T-helper 22 cell (primary cell): ENCODE data around the gene CMIP.

ENCODE experiments used
- DNase-seq: peaks from one replicate; pipeline ENCODE4 v3.0.0-alpha.2; 2020; ENCODE audit warnings: low read depth

Gene CMIP

DNA sequence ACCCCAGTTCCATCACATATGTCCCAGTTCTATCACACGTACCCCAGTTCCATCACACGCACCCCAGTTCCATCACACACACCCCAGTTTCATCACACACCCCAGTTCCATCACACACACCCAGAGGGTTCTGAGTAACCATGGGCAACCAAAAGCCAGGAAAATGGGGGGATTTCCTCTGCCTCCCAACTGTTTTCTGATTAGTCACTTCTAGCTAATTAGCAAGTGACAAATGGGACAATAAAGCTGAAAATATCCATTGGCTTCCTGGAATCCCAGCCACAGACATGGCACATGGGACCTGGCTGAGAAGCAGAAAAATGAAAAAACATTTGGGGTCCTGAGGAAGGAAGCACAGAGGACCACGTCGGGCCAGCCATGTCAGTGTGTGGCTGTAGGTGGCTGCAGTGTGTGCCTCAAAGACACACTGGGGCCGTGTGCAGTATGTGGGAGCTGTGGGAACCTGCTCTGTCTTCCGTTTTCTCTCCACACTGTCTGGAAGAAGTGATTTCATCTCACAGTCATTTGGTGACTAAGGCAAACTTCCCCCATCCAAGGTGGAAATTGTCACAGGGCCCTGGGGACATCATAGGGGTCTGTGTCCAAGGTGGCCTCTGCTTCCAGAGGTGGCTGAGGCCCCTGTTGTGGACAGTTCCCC lies 106.7 kb downstream of the CMIP start:
- no peak for DNase-seq

DNA sequence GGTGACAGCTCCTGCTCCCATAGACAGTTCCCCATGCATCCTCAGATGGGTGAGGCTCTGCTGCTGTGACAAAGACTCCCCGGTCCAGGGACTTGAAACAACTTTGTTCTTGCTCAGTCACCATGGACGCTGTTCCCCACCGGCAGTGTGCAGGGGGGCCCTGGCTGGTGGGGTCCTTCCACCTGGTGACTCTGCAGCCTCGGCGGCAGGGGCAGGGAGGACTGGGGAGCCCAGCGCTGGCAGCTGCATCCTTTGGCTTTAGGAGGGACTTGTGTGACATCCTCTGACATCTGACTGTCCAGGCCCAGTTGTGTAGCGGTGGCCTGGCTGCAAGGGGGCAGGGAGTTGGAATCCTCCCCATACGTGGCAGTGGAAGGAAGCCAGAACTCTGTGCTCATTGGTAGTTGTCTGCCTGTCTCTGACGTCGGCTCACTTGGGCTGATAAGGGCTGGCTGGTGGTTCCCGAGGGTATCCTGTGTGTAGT lies 107.3 kb downstream of the CMIP start:
- no peak for DNase-seq

DNA sequence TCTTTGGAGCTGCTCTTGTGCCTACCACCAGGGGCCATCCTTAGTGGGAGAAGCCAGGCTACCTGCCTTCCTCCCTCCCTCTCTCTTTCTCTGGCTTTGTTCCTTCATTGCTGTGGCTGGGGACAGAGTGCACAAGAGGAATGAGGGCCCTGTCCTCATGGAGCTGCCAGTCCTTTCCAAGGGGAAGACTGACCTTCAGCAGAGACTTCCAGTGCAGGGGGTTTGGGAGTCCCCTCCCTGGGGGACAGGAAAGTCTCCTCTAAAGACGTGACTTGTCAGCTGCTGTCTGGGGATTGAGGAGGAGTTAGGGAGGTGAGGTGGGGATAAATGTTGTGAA lies 108.1 kb downstream of the CMIP start:
- DNase-seq: no peak

DNA sequence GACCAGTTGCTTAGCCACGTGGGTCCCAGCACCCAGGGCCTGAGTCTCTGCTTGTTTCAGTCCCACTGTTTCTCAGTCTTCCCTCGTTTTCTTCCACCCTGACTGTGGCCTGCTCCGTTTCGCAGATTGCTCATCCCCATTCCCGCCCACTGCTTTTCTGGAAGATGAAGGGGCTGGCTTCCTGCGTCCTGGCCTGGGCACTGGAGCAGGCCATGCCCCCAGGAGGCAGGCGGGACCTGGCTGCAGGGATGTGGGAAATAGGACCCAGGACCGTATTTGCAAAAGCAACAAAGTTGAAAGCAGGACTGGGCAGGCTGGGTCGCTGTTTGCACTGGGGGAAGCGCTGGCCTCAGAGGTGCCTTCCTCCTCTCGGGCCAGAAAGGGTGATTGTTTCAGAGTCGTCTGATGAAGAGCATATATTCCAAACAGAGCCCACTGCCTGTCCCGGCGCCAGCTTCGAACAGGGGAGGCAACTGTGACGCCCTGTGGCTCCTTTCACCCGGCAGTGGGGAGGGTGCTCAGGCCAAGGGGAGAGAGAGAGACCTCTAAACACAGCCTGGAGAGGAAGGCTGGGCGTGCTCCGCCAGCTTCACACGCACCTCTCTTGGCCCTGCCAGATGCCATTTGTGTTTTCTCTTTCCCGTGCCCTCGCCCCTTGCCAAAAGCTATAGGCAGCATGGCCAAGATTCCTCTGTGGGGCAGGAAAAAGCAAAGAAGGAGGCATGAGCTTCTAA lies 108.6 kb downstream of the CMIP start:
- no peak for DNase-seq

DNA sequence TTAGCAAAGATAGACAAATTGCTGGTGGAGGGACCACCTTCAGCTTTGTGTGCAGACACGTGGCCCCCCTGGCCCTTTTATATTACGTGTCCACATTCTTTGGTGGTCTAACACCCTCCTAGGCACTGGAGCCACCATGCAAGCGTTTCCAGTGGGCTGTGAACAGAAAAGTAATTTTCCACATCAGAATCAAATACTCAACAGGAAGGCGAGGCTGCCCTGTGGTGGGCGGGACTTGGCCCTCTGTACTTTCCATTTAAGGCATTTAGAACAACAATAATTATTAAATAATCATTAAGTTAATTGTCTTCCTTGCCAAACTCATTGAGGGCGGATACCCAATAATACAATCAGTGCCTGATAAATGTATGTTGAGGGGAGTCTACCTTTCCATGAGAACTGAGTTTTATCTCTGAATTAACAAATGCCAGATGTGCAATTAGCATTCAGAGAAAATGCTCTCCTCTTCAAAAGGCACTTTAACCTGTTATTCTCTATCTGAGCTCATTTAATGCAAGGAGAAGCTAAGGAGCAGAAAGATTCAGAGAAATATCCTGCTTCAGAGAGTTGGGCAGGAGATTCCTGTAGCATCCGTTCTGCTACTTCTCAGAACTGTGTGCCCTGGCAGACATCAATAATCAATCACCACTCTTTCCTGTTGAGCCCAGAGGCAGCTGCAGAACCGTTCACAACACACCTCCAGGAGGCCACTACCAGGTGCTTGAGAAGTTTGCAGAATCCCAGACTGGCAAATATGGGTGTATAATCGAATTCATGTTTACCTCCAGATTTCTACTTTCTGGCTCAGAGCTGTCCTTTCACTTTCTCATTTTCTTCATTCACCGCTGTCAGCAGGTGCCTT lies 109.4 kb downstream of the CMIP start:
- DNase-seq: no peak

DNA sequence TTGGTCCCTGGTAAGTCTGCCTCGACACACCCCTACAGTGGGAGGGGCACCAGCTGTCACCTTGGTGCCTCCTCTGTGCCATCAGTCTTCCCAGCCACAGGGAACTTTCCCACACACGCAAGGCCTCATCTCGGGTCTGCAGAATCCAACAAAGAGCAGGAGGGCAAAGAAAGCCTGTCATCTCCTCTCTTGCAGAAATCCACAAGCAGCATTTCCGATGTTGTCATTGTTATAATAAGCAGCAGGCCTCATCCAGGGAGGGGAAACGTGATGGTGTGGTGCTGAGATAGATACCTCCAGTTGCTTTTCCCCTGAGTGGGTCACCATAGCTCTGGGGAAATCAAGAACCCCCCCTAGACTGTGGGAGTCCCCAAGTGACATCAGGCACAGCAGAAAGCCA lies 110.4 kb downstream of the CMIP start:
- no peak for DNase-seq

DNA sequence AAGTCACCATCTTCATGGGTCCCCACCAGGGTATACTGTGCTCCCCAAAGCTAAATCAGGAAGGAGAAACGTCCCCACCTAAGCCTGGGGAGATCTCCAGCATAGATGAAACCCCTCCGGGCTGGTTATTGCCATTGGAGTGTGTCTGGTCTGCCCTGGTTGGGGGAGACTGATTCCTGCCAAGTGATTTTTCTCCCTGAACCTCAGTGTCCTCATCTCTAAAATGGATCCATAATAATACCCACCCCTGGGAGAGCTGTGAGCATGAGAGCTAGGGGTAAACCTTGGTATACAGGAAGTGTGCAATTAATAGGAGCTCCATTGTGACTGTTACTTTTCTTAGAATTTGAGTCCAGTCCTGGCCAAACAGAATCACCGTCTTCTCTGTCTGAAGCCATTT lies 111.1 kb downstream of the CMIP start:
- no peak for DNase-seq

DNA sequence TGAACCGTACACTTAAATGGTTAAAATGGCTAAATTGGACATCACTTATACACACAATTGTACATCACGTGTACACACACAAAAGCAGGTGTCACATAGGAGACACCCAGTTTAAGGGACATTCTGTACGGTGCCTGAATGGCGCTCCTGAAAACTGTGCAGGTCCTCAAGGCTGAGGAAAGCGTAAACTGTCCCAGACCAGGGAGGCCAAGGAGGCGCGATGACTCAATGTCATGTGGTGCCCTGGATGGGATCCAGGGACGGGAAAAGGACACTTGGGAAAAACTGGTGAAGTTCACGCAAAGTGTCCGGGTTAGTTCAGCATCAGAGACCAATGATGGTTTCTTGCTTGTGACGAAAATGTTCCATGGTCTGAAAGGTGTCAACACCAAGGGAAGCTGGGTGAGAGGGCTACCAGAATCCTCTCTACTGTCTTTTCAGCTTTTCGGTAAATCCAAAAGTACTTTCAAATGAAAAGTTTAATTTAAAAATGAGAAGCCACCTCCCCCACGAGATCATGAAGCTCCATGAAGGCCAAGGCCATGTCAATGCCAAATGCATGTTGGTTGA lies 112.2 kb downstream of the CMIP start:
- no peak for DNase-seq

DNA sequence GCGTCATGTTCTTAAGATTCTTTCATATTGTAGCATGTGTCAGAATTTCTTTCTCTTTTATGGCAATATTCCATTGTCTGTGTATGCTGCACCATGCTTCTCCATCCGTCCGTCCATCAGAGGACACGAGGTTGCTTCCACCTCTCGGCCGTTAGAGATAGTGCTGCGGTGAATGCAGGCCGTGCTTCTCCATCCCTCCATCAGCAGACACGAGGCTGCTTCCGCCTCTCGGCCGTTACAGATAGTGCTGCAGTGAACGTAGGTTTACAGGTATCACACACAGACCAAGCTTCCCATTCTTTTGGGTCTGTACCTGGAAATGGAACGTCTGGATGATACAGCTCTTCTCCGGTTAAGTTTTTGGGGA lies 113.5 kb downstream of the CMIP start:
- DNase-seq: no peak

DNA sequence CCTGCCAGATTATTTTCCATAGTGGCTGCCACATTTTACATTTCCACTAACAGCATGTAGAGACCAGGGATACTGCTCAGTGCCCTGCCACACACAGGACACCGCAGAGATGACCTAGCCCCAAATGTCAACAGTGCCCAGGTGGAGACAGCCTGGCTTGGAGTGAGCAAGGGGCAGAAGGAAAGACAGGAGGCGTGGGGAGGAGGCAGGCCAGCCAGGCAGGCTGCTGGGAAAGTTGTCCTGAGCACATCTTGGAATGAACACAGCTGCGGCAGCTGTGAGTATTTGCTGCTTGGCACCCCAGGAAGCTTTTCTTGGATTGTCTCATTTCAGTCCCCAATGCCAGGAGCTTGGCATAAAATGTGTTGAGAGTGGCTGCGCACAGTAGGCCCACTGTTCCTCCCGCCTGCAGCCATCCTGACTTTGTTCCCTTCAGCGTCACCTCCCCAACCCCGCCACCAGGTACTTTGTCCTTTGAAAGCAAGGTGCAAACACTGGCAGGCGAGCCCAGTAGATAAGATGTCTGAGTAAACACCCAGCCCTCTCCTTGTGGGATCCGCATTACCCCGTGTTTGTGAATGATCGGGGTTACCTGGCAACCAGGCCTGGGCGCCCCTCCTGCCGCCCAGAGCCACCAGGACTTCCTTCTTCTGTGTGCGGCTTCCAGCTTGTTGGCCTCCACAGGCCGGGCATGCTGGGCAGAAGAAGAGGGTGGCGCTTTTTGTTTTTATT lies 114.0 kb downstream of the CMIP start:
- no peak for DNase-seq

DNA sequence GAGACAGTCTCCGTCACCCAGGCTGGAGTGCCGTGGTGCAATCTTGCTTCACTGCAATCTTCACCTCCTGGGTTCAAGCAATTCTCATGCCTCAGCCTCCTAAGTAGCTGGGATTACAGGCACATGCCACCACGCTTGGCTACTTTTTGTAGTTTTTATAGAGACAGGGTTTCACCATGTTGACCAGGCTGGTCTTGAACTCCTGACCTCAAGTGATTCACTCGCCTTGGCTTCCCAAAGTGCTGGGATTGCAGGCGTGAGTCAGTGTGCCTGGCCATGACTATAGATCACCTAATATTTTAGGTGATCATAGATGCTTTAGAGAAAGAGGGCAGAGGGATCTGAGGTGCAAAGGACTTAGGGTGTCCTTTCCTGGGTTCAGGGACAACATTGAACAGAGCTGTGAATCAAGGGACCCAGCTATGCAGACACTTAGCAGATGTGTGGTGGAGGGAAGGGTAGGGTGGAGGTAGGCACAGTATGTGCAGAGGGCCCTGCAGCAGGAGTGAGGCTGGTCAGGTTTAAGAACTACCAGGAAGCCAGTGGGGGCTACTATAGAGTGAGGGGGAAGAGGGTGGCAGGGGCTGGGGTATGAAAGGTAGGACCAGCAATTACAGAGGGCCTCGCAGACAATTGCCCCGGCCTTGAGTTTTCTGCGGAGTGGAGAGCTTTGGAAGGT lies 116.5 kb downstream of the CMIP start:
- DNase-seq: no peak

DNA sequence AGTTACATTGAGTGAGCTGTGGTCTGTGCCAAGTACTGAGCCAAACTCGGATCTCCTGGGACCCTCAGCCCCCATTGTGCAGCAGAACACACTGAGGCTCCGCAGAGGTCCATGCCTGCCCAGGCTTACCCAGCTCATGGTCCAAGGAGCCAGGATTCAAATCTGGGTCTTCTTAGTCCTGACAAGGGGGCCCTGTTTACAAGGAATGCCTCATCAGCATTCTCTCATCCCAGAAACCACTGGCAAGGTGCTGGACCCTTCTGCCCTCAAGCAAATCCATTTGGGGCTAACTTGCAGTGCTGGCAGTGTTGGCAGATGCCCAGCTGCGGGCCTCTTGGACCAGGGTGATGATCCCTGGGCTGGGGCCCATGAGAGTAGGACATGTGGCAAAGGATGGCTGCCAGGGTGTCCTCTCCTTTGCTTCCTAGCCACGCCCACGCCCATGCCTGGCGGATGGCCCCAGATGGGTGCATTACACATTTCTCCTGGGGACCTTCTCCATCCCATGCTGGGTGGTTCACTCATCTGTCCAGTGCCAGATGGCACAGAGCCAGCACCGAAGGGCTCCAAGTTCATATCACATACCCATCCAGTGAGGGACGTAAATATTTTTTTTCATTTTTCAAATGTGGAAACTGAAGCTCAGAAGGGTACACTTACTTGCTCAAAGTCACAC lies 117.7 kb downstream of the CMIP start:
- no peak for DNase-seq

DNA sequence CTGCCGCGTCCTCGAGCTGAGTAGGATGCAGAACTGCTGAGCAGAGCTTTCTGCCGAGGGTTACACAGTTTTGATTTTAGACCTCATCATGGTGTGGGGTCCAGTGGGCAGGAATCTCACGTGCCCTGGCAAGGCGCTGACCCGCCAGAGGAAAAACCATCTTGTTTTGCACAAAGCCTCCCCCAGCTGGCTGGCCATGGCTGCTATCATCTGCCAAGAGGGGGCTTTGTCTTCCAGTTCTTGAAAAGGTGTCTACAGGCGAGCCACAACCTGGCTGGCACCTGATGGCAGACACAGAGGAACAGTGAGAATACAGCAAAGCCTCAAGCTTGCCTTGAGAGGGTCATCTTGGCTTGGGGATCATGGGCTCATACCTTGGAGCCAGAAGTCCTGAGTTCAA lies 118.3 kb downstream of the CMIP start:
- DNase-seq: no peak

DNA sequence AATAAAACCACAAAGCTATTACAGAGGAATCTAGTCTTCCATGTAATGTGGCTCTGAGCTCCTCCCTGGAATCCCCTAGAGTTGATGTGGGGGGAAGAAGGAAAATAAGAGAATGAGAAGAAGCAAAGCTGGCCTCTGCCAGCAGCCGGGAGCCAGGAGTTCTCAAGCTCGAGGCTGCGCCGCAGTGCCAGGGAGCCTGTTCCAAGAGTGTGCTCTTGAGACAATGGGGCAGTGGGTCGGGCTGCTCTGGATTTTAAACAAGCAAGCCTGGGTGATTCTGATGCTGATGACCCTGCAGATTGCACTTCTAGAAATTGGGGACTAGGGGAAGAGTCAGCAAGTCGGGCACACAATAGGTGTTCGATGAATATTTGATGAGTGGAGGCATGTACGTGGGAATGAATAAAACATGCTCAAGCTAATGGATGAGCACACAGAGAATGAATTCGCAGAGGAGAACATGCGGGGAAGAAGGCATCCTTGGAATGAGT lies 119.9 kb downstream of the CMIP start:
- DNase-seq: no peak

DNA sequence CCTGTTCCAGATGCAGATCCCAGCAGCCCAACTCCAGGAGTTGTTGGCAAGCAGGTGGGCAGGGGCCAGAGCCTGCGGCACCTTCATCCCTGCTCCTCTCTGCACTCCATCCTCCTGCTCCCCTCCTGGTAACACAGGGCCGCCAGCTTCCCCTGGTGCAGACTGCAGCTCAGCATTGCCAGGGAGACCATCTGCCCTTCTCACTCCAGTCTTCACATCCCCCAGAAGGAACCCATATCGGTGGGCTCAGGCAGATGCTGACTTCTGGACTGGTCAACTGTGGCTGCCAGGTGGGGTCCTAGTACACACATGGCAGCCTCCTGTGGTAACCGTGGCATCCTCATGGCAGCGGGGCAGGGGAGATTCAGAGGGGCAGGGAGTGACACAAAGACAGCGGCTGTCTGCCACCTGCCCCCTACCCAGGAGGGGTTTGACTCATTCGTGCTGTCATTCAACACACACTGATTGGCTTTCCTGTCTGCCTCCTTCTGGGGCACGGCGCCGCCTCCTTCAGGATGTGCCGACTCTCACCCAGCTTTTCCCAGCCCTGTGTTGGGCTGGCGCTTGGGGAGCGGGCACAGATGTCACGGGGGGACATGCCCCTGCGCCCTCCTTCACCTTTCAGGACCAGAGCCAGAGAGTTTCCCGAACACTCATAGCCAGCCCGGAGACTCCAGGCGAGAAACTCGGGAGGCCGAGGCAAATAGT lies 120.9 kb downstream of the CMIP start:
- DNase-seq: no peak

DNA sequence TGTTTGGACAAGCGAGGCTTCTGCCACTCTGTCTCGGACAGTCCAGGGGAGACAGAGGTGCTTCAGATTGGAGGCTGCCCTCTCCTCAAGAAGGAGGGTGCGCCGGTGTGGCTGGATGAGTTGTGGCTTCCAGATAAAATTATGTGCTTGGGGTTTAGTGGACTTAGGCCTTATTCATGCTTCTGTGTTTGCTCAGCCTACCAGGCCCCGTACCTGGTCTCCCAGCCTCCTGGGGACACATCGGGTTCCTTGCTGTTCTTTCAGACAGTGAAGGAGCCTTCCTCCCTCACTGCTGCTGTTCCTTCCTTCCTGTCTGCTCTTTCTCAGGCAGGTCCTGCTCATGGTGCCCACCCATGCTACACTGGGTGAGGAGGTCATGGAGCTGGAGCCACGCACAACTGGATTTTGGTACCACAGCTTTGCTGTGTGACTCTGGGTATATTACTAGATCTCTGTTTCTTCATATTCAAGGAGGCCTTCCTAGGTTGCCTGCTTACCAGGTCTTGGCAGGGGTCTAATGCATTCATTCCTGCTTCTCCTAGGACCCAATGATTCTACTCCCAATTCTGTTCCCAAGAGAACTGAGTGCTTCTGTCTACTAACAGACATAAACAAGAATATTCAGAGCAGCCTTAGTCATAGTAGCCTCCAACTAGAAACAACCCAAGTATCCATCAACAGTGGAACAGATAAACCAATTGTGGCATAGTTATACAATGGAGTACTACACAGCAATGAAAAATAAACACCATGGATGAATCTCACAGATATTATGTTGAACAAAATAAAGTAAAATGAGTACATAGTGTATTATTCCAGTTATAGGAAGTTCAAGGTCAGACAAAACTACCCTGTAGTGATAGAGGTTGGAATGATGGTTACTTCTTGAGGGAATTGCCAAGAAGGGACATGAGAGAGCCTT lies 121.7 kb downstream of the CMIP start:
- DNase-seq: no peak

DNA sequence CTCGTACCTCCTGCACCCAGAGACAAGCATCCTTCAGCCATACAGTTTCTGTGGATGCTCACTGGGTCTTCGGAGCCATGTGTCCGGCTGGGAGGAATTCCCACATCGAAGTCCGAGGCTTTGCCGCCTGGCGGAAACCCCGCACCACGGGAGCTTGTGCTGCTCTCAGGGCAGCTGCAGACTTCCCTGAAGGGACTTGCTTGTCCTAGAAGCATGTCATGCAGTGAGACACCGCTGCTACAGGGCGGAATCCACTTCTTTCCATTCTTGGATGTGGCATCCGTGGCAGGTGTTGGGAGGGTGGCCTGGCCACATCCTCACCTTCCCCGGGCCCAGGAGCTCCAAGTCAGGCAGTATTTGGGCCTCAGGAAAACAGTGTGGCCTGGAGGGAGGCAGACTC lies 122.5 kb downstream of the CMIP start:
- no peak for DNase-seq

DNA sequence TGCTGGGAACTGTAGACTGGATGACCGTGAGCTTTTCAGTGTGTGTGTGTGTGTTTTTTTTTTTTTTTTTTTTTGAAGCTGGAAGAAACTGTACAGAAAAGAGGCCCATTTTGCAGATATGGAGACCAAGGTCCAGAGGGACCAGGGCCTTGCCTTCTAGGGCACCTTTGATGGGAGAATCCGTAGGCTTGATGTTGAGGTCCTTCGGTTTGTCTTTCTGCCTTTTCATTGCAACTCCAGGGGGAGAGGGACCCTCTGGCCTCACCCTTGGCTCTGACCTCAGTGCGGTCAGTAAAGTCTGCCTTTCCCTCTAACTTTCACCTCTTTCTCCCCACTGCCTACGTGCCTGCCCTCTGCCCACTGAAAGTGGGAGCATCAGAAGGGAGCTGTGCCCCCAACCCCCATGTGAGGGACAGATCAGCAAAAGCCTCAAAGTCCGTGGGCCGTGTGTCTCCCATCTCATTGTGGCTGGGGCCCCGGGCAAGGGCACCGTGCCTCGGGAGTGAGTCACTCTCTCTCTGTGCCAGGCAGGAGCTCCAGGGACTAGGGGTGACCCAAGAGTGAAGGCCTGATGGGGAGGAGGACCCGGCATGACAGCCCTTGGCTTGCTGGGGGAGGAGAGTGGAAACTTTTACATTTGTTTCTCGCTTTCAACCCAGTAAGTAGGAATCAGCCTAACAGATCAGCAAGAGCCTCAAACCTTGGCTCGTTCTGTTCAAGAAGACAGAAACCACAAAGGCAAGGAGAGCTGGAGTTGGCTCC lies 123.6 kb downstream of the CMIP start:
- no peak for DNase-seq
